Measurements from ENCODE around the gene MAN1C1. TPM values are rescaled to one million over a fixed set of nuclear protein-coding genes. Genes with fewer than 3 reads are reported as not detected.

MAN1C1 gene
- total RNA-seq, 1 experiment from 2014 or later, result 1.5 TPM

GRCh38 chr1:25771221-25772114, 154.9 kb downstream of the MAN1C1 start:
- no peak overlapping the region for H3K4me3 ChIP-seq (ENCODE audit: low read depth in 2 of 2, low read length in 2 of 2)

GRCh38 chr1:25772164-25772563, 155.6 kb downstream of the MAN1C1 start:
- peak overlapping the region; percentile 10; the same call in 1 of the 2 replicates for H3K27ac ChIP-seq (ENCODE audit: low read length)
- in situ Hi-C loops (cut with HindIII; ENCODE audit: low pct_unique_long_range_greater_than_20kb, low sequenced_read_pairs), result no loop called here
- no peak for ATAC-seq

More at GRCh38 chr1:25771221-25772114, 154.9 kb downstream of the MAN1C1 start:
- no TSS peak for BruUV-seq (replicated peaks)
- intact Hi-C loops (cut with micrococcal nuclease; ENCODE audit: unreplicated experiment), result no loop called here
- POLR2A ChIA-PET, result no interaction called here
- H3K36me3 ChIP-seq (ENCODE audit: control insufficient read depth, insufficient read depth, low read length), result no peaks in the 10 kb centered on the region
- in situ Hi-C loops (cut with HindIII; ENCODE audit: low pct_unique_long_range_greater_than_20kb, low sequenced_read_pairs), result no loop called here
- H3K9me3 ChIP-seq (ENCODE audit: control insufficient read depth, insufficient read depth, low read depth, low read length), result no peaks in the 10 kb centered on the region
- ATAC-seq (no peak), DNase-seq (ENCODE audit: low read depth, low spot score) (no peak)
- TF ChIP-seq TCF7L2 (IDR thresholded peaks at IDR 0.05; ENCODE audit: low read depth, low read length), result no peak
- no peaks in the 10 kb centered on the region for H3K27me3 ChIP-seq (ENCODE audit: control insufficient read depth, insufficient read depth, low read length)
- peaks cover 27% of the 10 kb centered on the region for H3K4me1 ChIP-seq (ENCODE audit: control insufficient read depth, insufficient read depth, low read length)
- CTCF ChIA-PET, result no interaction called here
- no peak overlapping the region for H3K27ac ChIP-seq (ENCODE audit: low read length)

More at GRCh38 chr1:25772164-25772563, 155.6 kb downstream of the MAN1C1 start:
- intact Hi-C loops (cut with micrococcal nuclease; ENCODE audit: unreplicated experiment), result no loop called here
- H3K4me1 ChIP-seq (ENCODE audit: control insufficient read depth, insufficient read depth, low read length), result peaks cover 27% of the 10 kb centered on the region
- POLR2A ChIA-PET, result no interaction called here
- H3K36me3 ChIP-seq (ENCODE audit: control insufficient read depth, insufficient read depth, low read length), result no peaks in the 10 kb centered on the region
- no peaks in the 10 kb centered on the region for H3K27me3 ChIP-seq (ENCODE audit: control insufficient read depth, insufficient read depth, low read length)
- DNase-seq (ENCODE audit: low read depth, low spot score), result no peak
- CTCF ChIA-PET, result no interaction called here
- no peak overlapping the region for H3K4me3 ChIP-seq (ENCODE audit: low read depth in 2 of 2, low read length in 2 of 2)
- BruUV-seq (replicated peaks), result no TSS peak
- TF ChIP-seq POLR2AphosphoS5 (IDR thresholded peaks at IDR 0.05; ENCODE audit: low read depth, low read length), result no peak
- no peak for TF ChIP-seq REST (IDR thresholded peaks at IDR 0.05; ENCODE audit: insufficient read depth in 1 of 2, low read depth in 2 of 2, low read length in 1 of 2)
- TF ChIP-seq SIN3A (IDR thresholded peaks at IDR 0.05; ENCODE audit: borderline replicate concordance, insufficient read depth, low read depth, low read length), result no peak
- no peak for TF ChIP-seq CTCF (IDR thresholded peaks at IDR 0.05)
- no peak for TF ChIP-seq TCF7L2 (IDR thresholded peaks at IDR 0.05; ENCODE audit: low read depth, low read length)
- H3K9me3 ChIP-seq (ENCODE audit: control insufficient read depth, insufficient read depth, low read depth, low read length), result no peaks in the 10 kb centered on the region
